Tibial artery (tissue), 4 donors: Measurements from ENCODE around the gene PLXNA2.

Experiments used
- DNase-seq, 2 donors: peaks; one replicate each; pipeline ENCODE4 v3.0.0-alpha.2; 2019
- H3K27ac ChIP-seq, 2 donors: fragments of 200-600 bp; sonication (generic) in 1 of 2; 1 replicate in 1 of 2; 2 replicates in 1 of 2; pipeline ENCODE4 v1.5.1; 2018 to 2019; ENCODE audit warnings: mild to moderate bottlenecking in 1 of 2
- H3K27me3 ChIP-seq, 2 donors: fragments of 200-600 bp; sonication (generic) in 1 of 2; one replicate each; pipeline versions ENCODE4 v1.5.1 to v1.6.0; 2016 to 2019
- H3K36me3 ChIP-seq, 3 donors: fragments of 200-600 bp; sonication (generic) in 2 of 3; one replicate each; pipeline ENCODE4 v1.5.1; 2016 to 2019; ENCODE audit warnings: mild to moderate bottlenecking in 2 of 3
- H3K4me1 ChIP-seq, 4 donors: fragments of 200-600 bp; sonication (generic) in 2 of 4; 1 replicate in 3 of 4; 2 replicates in 1 of 4; pipeline ENCODE4 v1.5.1; 2016 to 2019
- H3K4me3 ChIP-seq, 2 donors: fragments of 200-600 bp; sonication (generic) in 1 of 2; 1 replicate in 1 of 2; 2 replicates in 1 of 2; pipeline ENCODE4 v1.5.1; 2018 to 2019; ENCODE audit warnings: mild to moderate bottlenecking in 2 of 2
- H3K9me3 ChIP-seq, 3 donors: fragments of 200-600 bp; sonication (generic) in 1 of 3; one replicate each; pipeline ENCODE4 v1.5.1; 2016 to 2019
- CTCF ChIP-seq, 2 experiments: fragments of 200-600 bp in 1 of 2; fragments of 450-650 bp in 1 of 2; IDR thresholded peaks; one replicate each; pipeline ENCODE4 v1.5.1; 2017 to 2019; ENCODE audit warnings: antibody characterized with exemption in 2 of 2, mild to moderate bottlenecking in 1 of 2, moderate library complexity in 1 of 2
- intact Hi-C: fragments of 100-400 bp; cut with DNase I; formaldehyde crosslinking; loops from one replicate; pipeline ENCODE4 v1.15.0; 2023; ENCODE audit warnings: low total_unique reads

The PLXNA2 gene

GRCh38 chr1:207988326-207989165, 255.6 kb downstream of the PLXNA2 start:
- Histone ChIP-seq H3K9me3 (no peaks in the 10 kb centered on the region), H3K4me1 (no peaks in the 10 kb centered on the region), H3K36me3 (no peaks in the 10 kb centered on the region), H3K4me3 (no peak overlapping the region), H3K27me3 (peaks cover 0 to 8% of the 10 kb centered on the region in 2 donors), H3K27ac (no peak overlapping the region)
- DNase-seq: no peak
- intact Hi-C loops: no loop called here
- TF ChIP-seq CTCF (IDR thresholded peaks at IDR 0.05): no peak

GRCh38 chr1:207987164-207987563, 257.0 kb downstream of the PLXNA2 start:
- H3K4me1 ChIP-seq: no peaks in the 10 kb centered on the region
- TF ChIP-seq CTCF (IDR thresholded peaks at IDR 0.05): no peak

GRCh38 chr1:207985996-207986395, 258.2 kb downstream of the PLXNA2 start:
- intact Hi-C loops: no loop called here
- TF ChIP-seq CTCF (IDR thresholded peaks at IDR 0.05): no peak
- no peak overlapping the region for H3K27ac ChIP-seq
- no peak for DNase-seq
- no peaks in the 10 kb centered on the region for H3K9me3 ChIP-seq
- no peaks in the 10 kb centered on the region for H3K4me1 ChIP-seq
- H3K36me3 ChIP-seq: no peaks in the 10 kb centered on the region
- H3K4me3 ChIP-seq: no peak overlapping the region
- peaks cover 0 to 10% of the 10 kb centered on the region in 2 donors for H3K27me3 ChIP-seq

More at GRCh38 chr1:207987164-207987563, 257.0 kb downstream of the PLXNA2 start:
- Histone ChIP-seq H3K27ac (no peak overlapping the region), H3K4me3 (no peak overlapping the region), H3K9me3 (no peaks in the 10 kb centered on the region), H3K36me3 (no peaks in the 10 kb centered on the region), H3K27me3 (peaks cover 0 to 8% of the 10 kb centered on the region in 2 donors)
- no peak for DNase-seq
- intact Hi-C loops: no loop called here

- Histone ChIP-seq H3K4me1 (no peaks in the 10 kb centered on the region), H3K27ac (no peak overlapping the region), H3K4me3 (no peak overlapping the region), H3K36me3 (no peaks in the 10 kb centered on the region), H3K9me3 (no peaks in the 10 kb centered on the region), H3K27me3 (peaks cover 0 to 10% of the 10 kb centered on the region in 2 donors)
- no peak for TF ChIP-seq CTCF (IDR thresholded peaks at IDR 0.05)
- intact Hi-C loops: no loop called here
- no peak for DNase-seq
Measured at GRCh38 chr1:207984831-207985572, 259.2 kb downstream of the PLXNA2 start.

- Histone ChIP-seq H3K36me3 (no peaks in the 10 kb centered on the region), H3K27ac (no peak overlapping the region), H3K27me3 (peaks cover 0 to 5% of the 10 kb centered on the region in 2 donors), H3K4me1 (no peaks in the 10 kb centered on the region), H3K9me3 (no peaks in the 10 kb centered on the region), H3K4me3 (no peak overlapping the region)
- intact Hi-C loops: no loop called here
- no peak for DNase-seq
- TF ChIP-seq CTCF (IDR thresholded peaks at IDR 0.05): no peak
Measured at GRCh38 chr1:207983044-207983635, 261.0 kb downstream of the PLXNA2 start.
